Measurements from ENCODE around the gene MECR.

Gene MECR

DNA sequence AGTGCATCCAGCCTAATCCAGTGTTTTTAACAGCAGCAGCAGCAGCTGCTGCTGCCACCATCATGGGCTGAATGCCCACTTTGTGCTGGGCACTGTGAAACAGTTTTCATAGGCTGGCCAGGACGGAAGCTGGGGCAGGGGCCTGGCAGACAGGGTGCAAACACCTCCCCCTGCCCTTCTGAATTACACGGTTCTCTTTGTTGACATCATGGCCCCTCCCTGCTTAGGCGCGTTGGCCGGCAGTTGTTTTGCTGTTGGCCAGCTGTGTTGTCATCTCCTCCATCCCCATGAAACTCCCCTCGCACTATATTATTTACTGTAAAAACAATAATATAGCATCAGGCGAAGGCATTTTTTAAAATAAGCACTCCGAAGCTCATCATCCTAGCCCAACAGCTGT is 38.6 kb upstream of the MECR start:
- no peak overlapping the region for H3K4me3 ChIP-seq
- no peak overlapping the region for H3K9ac ChIP-seq (ENCODE audit: insufficient read length)
- no peaks in the 10 kb centered on the region for H3K9me3 ChIP-seq (ENCODE audit: low read depth, low read length)
- no peak for TF ChIP-seq EZH2 (IDR thresholded peaks at IDR 0.05)
- no peak for TF ChIP-seq FOXP2 (optimal IDR thresholded peaks at IDR 0.05; ENCODE audit: control extremely low read depth, extremely low read length, insufficient read depth)
- no peak for TF ChIP-seq POLR2AphosphoS5 (IDR thresholded peaks at IDR 0.05; ENCODE audit: borderline replicate concordance, low read depth, low read length)
- H3K27ac ChIP-seq: no peak overlapping the region
- no peaks in the 10 kb centered on the region for H3K36me3 ChIP-seq (ENCODE audit: insufficient read depth, low read length)
- no peak for DNase-seq (ENCODE audit: low read depth, low spot score)

DNA sequence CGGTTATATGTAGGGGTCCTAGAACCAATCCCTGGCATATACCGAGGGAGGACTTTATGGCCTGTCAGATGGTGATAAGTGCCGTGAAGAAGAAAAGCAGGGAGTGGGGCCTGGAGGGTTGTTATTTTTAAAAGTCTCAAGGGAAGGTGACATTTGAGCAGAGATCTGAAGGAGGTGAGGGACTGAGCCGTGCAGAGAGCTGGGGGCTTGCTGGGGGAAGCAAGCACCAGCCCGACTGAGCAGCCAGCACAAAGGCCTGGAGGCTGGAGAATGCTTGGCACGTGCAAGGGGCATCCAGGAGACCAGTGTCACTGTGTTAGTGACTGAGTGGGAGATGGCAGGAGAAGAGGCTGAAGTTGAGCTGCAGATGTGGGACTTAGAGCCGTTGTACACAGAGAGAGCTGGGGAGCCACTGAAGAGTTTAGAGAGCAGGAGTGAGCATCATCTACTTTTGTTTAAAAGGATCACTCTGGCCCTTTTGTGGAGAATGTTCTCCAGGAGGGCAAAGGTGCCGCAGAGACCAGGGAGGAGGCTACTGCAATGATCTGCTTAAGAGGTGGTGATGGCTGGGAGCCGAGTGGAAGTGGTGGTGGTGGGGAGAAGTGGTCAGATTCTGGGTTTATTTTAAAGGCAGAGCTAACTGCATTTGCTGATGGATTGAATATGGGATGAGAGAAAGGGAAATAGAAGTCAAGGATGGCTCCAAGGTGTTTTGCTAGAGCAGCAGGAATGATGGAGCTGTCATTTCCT is 36.8 kb upstream of the MECR start:
- Histone ChIP-seq H3K9ac (ENCODE audit: insufficient read length) (no peak overlapping the region), H3K27ac (no peak overlapping the region), H3K4me3 (no peak overlapping the region), H3K36me3 (ENCODE audit: insufficient read depth, low read length) (no peaks in the 10 kb centered on the region), H3K9me3 (ENCODE audit: low read depth, low read length) (no peaks in the 10 kb centered on the region)
- DNase-seq (ENCODE audit: low read depth, low spot score): no peak
- TF ChIP-seq POLR2AphosphoS5 (IDR thresholded peaks at IDR 0.05; ENCODE audit: borderline replicate concordance, low read depth, low read length): no peak
- no peak for TF ChIP-seq EZH2 (IDR thresholded peaks at IDR 0.05)
- no peak for TF ChIP-seq FOXP2 (optimal IDR thresholded peaks at IDR 0.05; ENCODE audit: control extremely low read depth, extremely low read length, insufficient read depth)

DNA sequence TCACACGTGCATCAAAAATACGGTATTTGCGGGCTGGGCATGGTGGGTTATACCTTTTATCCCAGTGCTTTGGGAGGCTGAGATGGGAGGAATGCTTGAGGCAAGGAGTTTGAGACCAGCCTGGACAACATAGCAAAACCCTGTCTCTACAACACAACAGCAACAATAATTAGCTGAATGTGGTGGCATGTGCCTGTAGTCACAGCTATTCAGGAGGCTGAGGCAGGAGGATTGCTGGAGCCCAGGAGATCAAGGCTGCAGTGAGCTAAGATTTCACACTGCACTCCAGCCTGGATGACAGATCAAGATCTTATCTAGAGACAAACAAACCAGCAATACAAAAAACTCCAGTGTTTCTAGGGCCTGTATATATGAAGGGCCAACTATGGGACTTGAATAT is 36.2 kb upstream of the MECR start:
- H3K9ac ChIP-seq (ENCODE audit: insufficient read length): no peak overlapping the region
- DNase-seq (ENCODE audit: low read depth, low spot score): no peak
- no peaks in the 10 kb centered on the region for H3K36me3 ChIP-seq (ENCODE audit: insufficient read depth, low read length)
- H3K4me3 ChIP-seq: no peak overlapping the region
- no peaks in the 10 kb centered on the region for H3K9me3 ChIP-seq (ENCODE audit: low read depth, low read length)
- H3K27ac ChIP-seq: no peak overlapping the region
- TF ChIP-seq POLR2AphosphoS5 (IDR thresholded peaks at IDR 0.05; ENCODE audit: borderline replicate concordance, low read depth, low read length) (no peak), FOXP2 (optimal IDR thresholded peaks at IDR 0.05; ENCODE audit: control extremely low read depth, extremely low read length, insufficient read depth) (no peak), EZH2 (IDR thresholded peaks at IDR 0.05) (no peak)

DNA sequence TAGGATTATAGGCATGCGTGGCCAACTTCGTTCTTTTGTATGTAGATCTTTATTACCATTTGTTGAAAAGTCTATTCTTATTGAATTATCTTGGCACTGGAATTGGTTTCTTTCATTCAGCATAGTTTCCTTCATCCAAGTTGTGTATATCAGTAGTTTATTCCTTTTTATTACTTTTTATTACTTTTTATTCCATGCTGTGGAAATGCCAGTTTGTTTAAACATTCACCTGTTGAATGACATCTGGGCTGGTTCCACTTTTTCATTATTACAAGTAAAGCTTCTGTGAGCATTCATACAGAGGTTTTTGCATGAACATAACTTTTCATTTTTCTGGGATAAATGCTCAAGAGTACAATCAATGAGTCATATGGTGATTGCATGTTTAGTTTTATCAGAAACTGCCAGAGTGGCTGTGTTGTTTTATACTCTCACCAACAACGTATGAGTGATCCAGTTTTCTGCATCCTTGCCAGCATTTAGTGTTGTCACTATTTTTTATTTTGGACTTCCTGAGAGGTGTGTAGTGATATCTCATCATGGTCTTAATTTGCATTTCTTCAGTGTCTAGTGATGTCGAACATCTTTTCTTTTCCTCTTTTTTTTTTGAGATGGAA is 34.1 kb upstream of the MECR start:
- H3K9me3 ChIP-seq (ENCODE audit: low read depth, low read length): no peaks in the 10 kb centered on the region
- TF ChIP-seq POLR2AphosphoS5 (IDR thresholded peaks at IDR 0.05; ENCODE audit: borderline replicate concordance, low read depth, low read length) (no peak), EZH2 (IDR thresholded peaks at IDR 0.05) (no peak), FOXP2 (optimal IDR thresholded peaks at IDR 0.05; ENCODE audit: control extremely low read depth, extremely low read length, insufficient read depth) (no peak)
- DNase-seq (ENCODE audit: low read depth, low spot score): no peak
- no peak overlapping the region for H3K4me3 ChIP-seq
- H3K36me3 ChIP-seq (ENCODE audit: insufficient read depth, low read length): no peaks in the 10 kb centered on the region
- H3K27ac ChIP-seq: no peak overlapping the region
- H3K9ac ChIP-seq (ENCODE audit: insufficient read length): no peak overlapping the region

DNA sequence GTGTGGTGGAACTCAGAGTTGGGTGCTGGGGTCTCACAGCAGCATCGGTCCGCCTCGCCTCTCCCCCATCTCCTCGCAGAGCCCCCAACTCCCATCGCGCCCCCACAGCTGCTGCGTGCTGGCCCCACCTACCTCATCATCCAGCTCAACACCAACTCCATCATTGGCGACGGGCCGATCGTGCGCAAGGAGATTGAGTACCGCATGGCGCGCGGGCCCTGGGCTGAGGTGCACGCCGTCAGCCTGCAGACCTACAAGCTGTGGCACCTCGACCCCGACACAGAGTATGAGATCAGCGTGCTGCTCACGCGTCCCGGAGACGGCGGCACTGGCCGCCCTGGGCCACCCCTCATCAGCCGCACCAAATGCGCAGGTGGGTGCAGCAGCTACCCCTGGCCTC is 29.8 kb upstream of the MECR start:
- no peak overlapping the region for H3K9ac ChIP-seq (ENCODE audit: insufficient read length)
- H3K27ac ChIP-seq: no peak overlapping the region
- no peak overlapping the region for H3K4me3 ChIP-seq
- TF ChIP-seq EZH2 (IDR thresholded peaks at IDR 0.05) (no peak), POLR2AphosphoS5 (IDR thresholded peaks at IDR 0.05; ENCODE audit: borderline replicate concordance, low read depth, low read length) (no peak), FOXP2 (optimal IDR thresholded peaks at IDR 0.05; ENCODE audit: control extremely low read depth, extremely low read length, insufficient read depth) (no peak)
- H3K36me3 ChIP-seq (ENCODE audit: insufficient read depth, low read length): no peaks in the 10 kb centered on the region
- DNase-seq (ENCODE audit: low read depth, low spot score): no peak
- no peaks in the 10 kb centered on the region for H3K9me3 ChIP-seq (ENCODE audit: low read depth, low read length)

DNA sequence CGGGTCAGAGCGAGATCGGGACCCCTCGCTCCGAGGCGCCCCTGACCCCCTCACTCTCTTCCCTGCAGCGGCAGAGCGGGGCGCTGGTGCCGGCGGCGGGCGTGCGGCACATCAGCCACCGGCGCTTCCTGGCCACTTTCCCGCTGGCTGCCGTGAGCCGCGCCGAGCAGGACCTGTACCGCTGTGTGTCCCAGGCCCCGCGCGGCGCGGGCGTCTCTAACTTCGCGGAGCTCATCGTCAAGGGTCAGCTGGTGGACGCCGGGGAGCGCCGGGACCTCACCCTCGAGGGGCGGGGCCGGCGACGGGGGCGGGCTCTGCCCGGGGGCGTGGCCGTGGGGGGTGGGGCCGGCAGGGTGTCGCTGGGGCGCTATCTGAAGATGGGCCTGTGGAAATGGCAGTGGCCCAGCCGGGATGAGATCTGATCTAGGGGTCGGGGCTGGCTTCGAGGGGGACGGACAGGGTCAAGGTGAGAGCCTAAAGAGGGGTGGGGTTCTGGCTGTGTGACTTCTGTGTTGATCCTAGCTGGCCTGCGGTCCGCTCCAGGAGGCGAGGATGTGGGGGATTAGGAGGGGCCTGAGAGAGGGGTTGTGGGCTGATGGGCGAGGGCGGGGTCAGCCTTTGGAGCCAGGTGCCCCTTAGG is 29.2 kb upstream of the MECR start:
- no peak overlapping the region for H3K9ac ChIP-seq (ENCODE audit: insufficient read length)
- no peak for DNase-seq (ENCODE audit: low read depth, low spot score)
- TF ChIP-seq FOXP2 (optimal IDR thresholded peaks at IDR 0.05; ENCODE audit: control extremely low read depth, extremely low read length, insufficient read depth) (no peak), EZH2 (IDR thresholded peaks at IDR 0.05) (no peak), POLR2AphosphoS5 (IDR thresholded peaks at IDR 0.05; ENCODE audit: borderline replicate concordance, low read depth, low read length) (no peak)
- H3K9me3 ChIP-seq (ENCODE audit: low read depth, low read length): no peaks in the 10 kb centered on the region
- no peak overlapping the region for H3K27ac ChIP-seq
- peak overlapping the region; percentile 81 for H3K4me3 ChIP-seq
- H3K36me3 ChIP-seq (ENCODE audit: insufficient read depth, low read length): no peaks in the 10 kb centered on the region

DNA sequence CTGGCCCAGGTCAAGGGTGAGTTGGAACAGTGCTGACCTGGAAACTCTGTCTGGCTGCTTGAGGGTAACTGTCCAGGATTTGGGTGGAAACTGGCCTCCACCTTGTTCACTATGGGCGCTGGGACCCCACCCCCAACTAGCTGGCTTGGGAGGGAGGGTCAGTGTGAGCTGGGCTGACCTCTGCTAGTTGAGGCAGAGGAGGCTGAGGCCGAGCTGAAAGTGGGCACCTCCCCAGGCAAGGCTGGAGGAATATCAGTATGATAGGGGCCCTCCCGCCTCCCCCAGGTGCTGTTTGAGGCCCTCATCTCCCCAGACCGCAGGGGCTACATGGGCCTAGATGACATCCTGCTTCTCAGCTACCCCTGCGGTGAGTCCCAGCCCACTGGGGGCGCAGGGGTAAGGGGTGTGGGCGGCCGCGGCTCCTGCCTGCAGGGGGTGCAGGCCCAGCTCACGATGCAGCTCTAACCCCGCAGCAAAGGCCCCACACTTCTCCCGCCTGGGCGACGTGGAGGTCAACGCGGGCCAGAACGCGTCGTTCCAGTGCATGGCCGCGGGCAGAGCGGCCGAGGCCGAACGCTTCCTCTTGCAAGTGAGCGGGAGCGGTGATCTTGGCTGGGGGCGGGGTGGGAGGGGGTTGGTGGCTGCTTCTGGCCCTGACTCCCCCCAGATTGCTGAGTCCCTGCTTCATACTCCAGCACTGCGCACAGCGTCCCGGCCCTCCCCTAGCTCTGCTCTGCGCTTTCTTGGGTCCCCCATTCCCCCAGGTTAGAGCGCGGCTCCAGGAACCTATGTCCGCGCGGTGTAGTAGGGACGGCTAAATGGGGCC is 28.5 kb upstream of the MECR start:
- TF ChIP-seq EZH2 (IDR thresholded peaks at IDR 0.05) (no peak), POLR2AphosphoS5 (IDR thresholded peaks at IDR 0.05; ENCODE audit: borderline replicate concordance, low read depth, low read length) (no peak), FOXP2 (optimal IDR thresholded peaks at IDR 0.05; ENCODE audit: control extremely low read depth, extremely low read length, insufficient read depth) (no peak)
- Histone ChIP-seq H3K27ac (no peak overlapping the region), H3K4me3 (peak overlapping the region; percentile 81), H3K9me3 (ENCODE audit: low read depth, low read length) (no peaks in the 10 kb centered on the region), H3K9ac (ENCODE audit: insufficient read length) (no peak overlapping the region), H3K36me3 (ENCODE audit: insufficient read depth, low read length) (no peaks in the 10 kb centered on the region)
- no peak for DNase-seq (ENCODE audit: low read depth, low spot score)

Data from SK-N-MC (cell line).